Measurements from ENCODE around the gene CCNG2.

GRCh38 chr4:77132652-77133312 is 24.2 kb upstream of the CCNG2 start:
- TF ChIP-seq CTCF (conservative IDR thresholded peaks at IDR 0.05; ENCODE audit: low read depth, low read length) (no peak), EZH2 (IDR thresholded peaks at IDR 0.05; ENCODE audit: borderline replicate concordance, low read depth, low read length, poor library complexity, severe bottlenecking) (no peak)
